Spleen (tissue), 7 donors: Measurements from ENCODE around the gene SLC26A9.

ENCODE experiments used
- POLR2AphosphoS5 ChIP-seq, 3 donors: sonication (generic); formaldehyde crosslinking; IDR thresholded peaks; one replicate each; pipeline ENCODE4 v1.5.1; 2017; ENCODE audit warnings: antibody characterized with exemption in 3 of 3
- TF ChIP-seq, protein P1 (sequence below), 11 experiments: fragments of 200-600 bp in 7 of 11; fragments of 450-650 bp in 4 of 11; sonication (generic) in 4 of 11; IDR thresholded peaks in 8 of 11; conservative IDR thresholded peaks in 3 of 11; 1 replicate in 7 of 11; 2 replicates in 4 of 11; pipeline versions ENCODE4 v1.4.0 to v1.8.0; 2016 to 2021; ENCODE audit warnings: antibody characterized with exemption in 11 of 11, inconsistent platforms in 4 of 11, mild to moderate bottlenecking in 1 of 11
- donor health status: DM: no; HTN: no; CAD: no; lungs with moderate emphysema.
- donor health status: DM: no; HTN: no; CAD: no.
- donor health status: DM: no; HTN: no; CAD: no.

DNA sequence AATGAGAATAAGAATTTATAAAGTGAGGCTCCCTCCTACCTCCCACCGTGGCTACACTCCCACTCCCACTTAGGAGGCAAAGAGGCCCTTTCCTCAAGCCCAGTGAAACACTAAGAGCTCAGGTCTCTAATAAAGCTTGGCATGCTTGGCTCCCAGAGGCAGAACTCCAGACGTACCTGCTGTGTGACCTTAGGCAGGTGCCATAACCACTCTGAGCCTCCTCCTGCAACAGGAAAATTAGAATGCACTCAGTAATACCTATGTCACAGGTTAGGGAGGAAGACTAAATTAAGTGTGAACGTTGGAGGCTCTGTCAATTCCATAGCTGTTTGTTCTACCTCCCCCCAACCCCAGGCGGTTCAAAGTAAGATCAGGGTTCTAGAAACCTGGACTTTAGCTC, 16.5 kb upstream of the SLC26A9 start:
- TF ChIP-seq, protein P1, sequence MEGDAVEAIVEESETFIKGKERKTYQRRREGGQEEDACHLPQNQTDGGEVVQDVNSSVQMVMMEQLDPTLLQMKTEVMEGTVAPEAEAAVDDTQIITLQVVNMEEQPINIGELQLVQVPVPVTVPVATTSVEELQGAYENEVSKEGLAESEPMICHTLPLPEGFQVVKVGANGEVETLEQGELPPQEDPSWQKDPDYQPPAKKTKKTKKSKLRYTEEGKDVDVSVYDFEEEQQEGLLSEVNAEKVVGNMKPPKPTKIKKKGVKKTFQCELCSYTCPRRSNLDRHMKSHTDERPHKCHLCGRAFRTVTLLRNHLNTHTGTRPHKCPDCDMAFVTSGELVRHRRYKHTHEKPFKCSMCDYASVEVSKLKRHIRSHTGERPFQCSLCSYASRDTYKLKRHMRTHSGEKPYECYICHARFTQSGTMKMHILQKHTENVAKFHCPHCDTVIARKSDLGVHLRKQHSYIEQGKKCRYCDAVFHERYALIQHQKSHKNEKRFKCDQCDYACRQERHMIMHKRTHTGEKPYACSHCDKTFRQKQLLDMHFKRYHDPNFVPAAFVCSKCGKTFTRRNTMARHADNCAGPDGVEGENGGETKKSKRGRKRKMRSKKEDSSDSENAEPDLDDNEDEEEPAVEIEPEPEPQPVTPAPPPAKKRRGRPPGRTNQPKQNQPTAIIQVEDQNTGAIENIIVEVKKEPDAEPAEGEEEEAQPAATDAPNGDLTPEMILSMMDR (IDR thresholded peaks at IDR 0.05 in 8 of 11, conservative IDR thresholded peaks at IDR 0.05 in 3 of 11) = no peak
- no peak for TF ChIP-seq POLR2AphosphoS5 (IDR thresholded peaks at IDR 0.05)
